Measurements from ENCODE around the gene LRRC3B.
"Not testable (repeated sequence)": the region's sequence is repeated elsewhere in the genome, so short reads cannot be mapped to it uniquely, and the experiment has no call there.

GRCh38 chr3:26603771-26604170 is 18.8 kb upstream of the LRRC3B start:
- not testable (repeated sequence) for TF ChIP-seq CTCF, EP300 (IDR thresholded peaks at IDR 0.05)

Measured in stomach (tissue), 4 donors.